Activated CD8-positive, alpha-beta memory T cell treated with anti-CD3 and anti-CD28 coated beads for 36 hours (primary cell): Measurements from ENCODE around the gene NNMT. TPM values are rescaled to one million over a fixed set of nuclear protein-coding genes. Genes with fewer than 3 reads are reported as not detected.

ENCODE experiments used
- CTCF ChIA-PET: fragments of 350-600 bp; sonication (Branson Sonifier 250); formaldehyde crosslinking; loops from one replicate; lab custom pipeline; 2021; ENCODE audit warnings: antibody characterized with exemption; lab: Charles Lee
- POLR2A ChIA-PET: fragments of 350-600 bp; sonication (Branson Sonifier 250); formaldehyde crosslinking; loops from one replicate; lab custom pipeline; 2021; ENCODE audit warnings: antibody characterized with exemption; lab: Charles Lee
- total RNA-seq, 2 experiments: library from RNA; stranded (reverse); gene quantifications; one replicate each; pipeline ENCODE4 v1.2.3, GENCODE V29; 2021

NNMT gene
- total RNA-seq, 2 experiments from 2014 or later = not detected

GRCh38 chr11:114278342-114279065 is 17.7 kb upstream of the NNMT start:
- CTCF ChIA-PET = interaction anchor here (1.0 kb wide), 1 partner anchor 382 kb away, joined by 3 read pairs; no protein-coding TSS in a partner anchor
- POLR2A ChIA-PET = no interaction called here

GRCh38 chr11:114279792-114280546 is 16.2 kb upstream of the NNMT start:
- ChIA-PET CTCF (no interaction called here), POLR2A (no interaction called here)

GRCh38 chr11:114280696-114281095 is 15.5 kb upstream of the NNMT start:
- POLR2A ChIA-PET = no interaction called here
- CTCF ChIA-PET = no interaction called here

GRCh38 chr11:114281388-114281956 is 14.7 kb upstream of the NNMT start:
- ChIA-PET CTCF (no interaction called here), POLR2A (no interaction called here)

- CTCF ChIA-PET = no interaction called here
- POLR2A ChIA-PET = no interaction called here
Measured at GRCh38 chr11:114282488-114282887, 13.7 kb upstream of the NNMT start.

- POLR2A ChIA-PET = no interaction called here
- CTCF ChIA-PET = no interaction called here
Measured at GRCh38 chr11:114283422-114283821, 12.8 kb upstream of the NNMT start.

- POLR2A ChIA-PET = no interaction called here
- CTCF ChIA-PET = no interaction called here
Measured at GRCh38 chr11:114284021-114284420, 12.2 kb upstream of the NNMT start.

GRCh38 chr11:114284914-114285313 is 11.3 kb upstream of the NNMT start:
- ChIA-PET CTCF (interaction anchor here (0.6 kb wide), 1 partner anchor 23 kb away, joined by 3 read pairs; no protein-coding TSS in a partner anchor), POLR2A (no interaction called here)

GRCh38 chr11:114285599-114285998 is 10.6 kb upstream of the NNMT start:
- ChIA-PET CTCF (no interaction called here), POLR2A (no interaction called here)

- POLR2A ChIA-PET = no interaction called here
- CTCF ChIA-PET = no interaction called here
Measured at GRCh38 chr11:114286229-114286628, 10.0 kb upstream of the NNMT start.

GRCh38 chr11:114287154-114287553 is 9.0 kb upstream of the NNMT start:
- ChIA-PET CTCF (no interaction called here), POLR2A (no interaction called here)

- ChIA-PET POLR2A (no interaction called here), CTCF (no interaction called here)
Measured at GRCh38 chr11:114288136-114288535, 8.1 kb upstream of the NNMT start.

GRCh38 chr11:114289779-114290178 is 6.4 kb upstream of the NNMT start:
- POLR2A ChIA-PET = no interaction called here
- CTCF ChIA-PET = no interaction called here

GRCh38 chr11:114290503-114291235 is 5.5 kb upstream of the NNMT start:
- CTCF ChIA-PET = no interaction called here
- POLR2A ChIA-PET = no interaction called here

GRCh38 chr11:114291381-114291780 is 4.8 kb upstream of the NNMT start:
- POLR2A ChIA-PET = no interaction called here

GRCh38 chr11:114291842-114292680 is 4.1 kb upstream of the NNMT start:
- ChIA-PET POLR2A (no interaction called here), CTCF (no interaction called here)

More at GRCh38 chr11:114291381-114291780, 4.8 kb upstream of the NNMT start:
- CTCF ChIA-PET = no interaction called here

GRCh38 chr11:114293201-114293711 is 2.9 kb upstream of the NNMT start:
- POLR2A ChIA-PET = no interaction called here
- CTCF ChIA-PET = no interaction called here

GRCh38 chr11:114296605-114297372 is 590 bp downstream of the NNMT start:
- POLR2A ChIA-PET = no interaction called here
- CTCF ChIA-PET = no interaction called here
